Measurements from ENCODE around the gene EIF4A3. TPM values are rescaled to one million over a fixed set of nuclear protein-coding genes. Genes with fewer than 3 reads are reported as not detected.
"Not testable (repeated sequence)": the region's sequence is repeated elsewhere in the genome, so short reads cannot be mapped to it uniquely, and the experiment has no call there.

The EIF4A3 gene
- polyA plus RNA-seq, 6 donors from 2014 or later: 57.1 to 75.2 (median 64.0) TPM

GRCh38 chr17:80166446-80166845, 19.5 kb upstream of the EIF4A3 start:
- H3K36me3 Mint-ChIP-seq: peaks cover 0 to 4% of the 10 kb centered on the region in 2 donors
- no peaks in the 10 kb centered on the region for H3K4me1 Mint-ChIP-seq
- ATAC-seq (ENCODE audit: low read depth in 2 of 2): no peak
- H3K9me3 Mint-ChIP-seq: peaks cover 0 to 5% (median 0%) of the 10 kb centered on the region in 7 donors
- H3K27ac Mint-ChIP-seq: no peak overlapping the region
- DNase-seq: no peak
- no peak overlapping the region for H3K4me3 Mint-ChIP-seq
- H3K27me3 Mint-ChIP-seq: peaks cover 0 to 14% (median 0%) of the 10 kb centered on the region in 3 donors

- ATAC-seq (ENCODE audit: low read depth in 2 of 2): no peak
- H3K36me3 Mint-ChIP-seq: peaks cover 0 to 4% of the 10 kb centered on the region in 2 donors
- H3K4me3 Mint-ChIP-seq: no peak overlapping the region
- H3K27ac Mint-ChIP-seq: no peak overlapping the region
- H3K27me3 Mint-ChIP-seq: peaks cover 0 to 21% (median 10%) of the 10 kb centered on the region in 3 donors
- H3K4me1 Mint-ChIP-seq: peaks cover 0 to 4% (median 4%) of the 10 kb centered on the region in 3 donors
- DNase-seq: no peak
- peaks cover 0 to 5% (median 0%) of the 10 kb centered on the region in 7 donors for H3K9me3 Mint-ChIP-seq
Measured at GRCh38 chr17:80164185-80164584, 17.3 kb upstream of the EIF4A3 start.

GRCh38 chr17:80163336-80163735, 16.4 kb upstream of the EIF4A3 start:
- H3K27ac Mint-ChIP-seq: peak overlapping the region in 1 of 6 donors; percentile 72
- H3K4me1 Mint-ChIP-seq: peaks cover 0 to 4% (median 4%) of the 10 kb centered on the region in 3 donors
- DNase-seq: no peak
- no peaks in the 10 kb centered on the region for H3K36me3 Mint-ChIP-seq
- peaks cover 0 to 15% (median 10%) of the 10 kb centered on the region in 3 donors for H3K27me3 Mint-ChIP-seq
- no peak for ATAC-seq (ENCODE audit: low read depth in 2 of 2)
- no peaks in the 10 kb centered on the region for H3K9me3 Mint-ChIP-seq
- no peak overlapping the region for H3K4me3 Mint-ChIP-seq

GRCh38 chr17:80160536-80160935, 13.6 kb upstream of the EIF4A3 start:
- Mint-ChIP-seq H3K27ac (peak overlapping the region in 1 of 6 donors; percentile 31), H3K9me3 (peaks cover 0 to 14% (median 5%) of the 10 kb centered on the region in 7 donors), H3K4me1 (peaks cover 0 to 4% (median 4%) of the 10 kb centered on the region in 3 donors), H3K36me3 (peaks cover 0 to 7% of the 10 kb centered on the region in 2 donors), H3K27me3 (peaks cover 0 to 15% (median 10%) of the 10 kb centered on the region in 3 donors), H3K4me3 (peak overlapping the region in 1 of 8 donors; percentile 7)
- peak in 1 of 2 donors; percentile 14 for ATAC-seq (ENCODE audit: low read depth in 2 of 2)
- no peak for DNase-seq

- H3K4me3 Mint-ChIP-seq: no peak overlapping the region
- H3K9me3 Mint-ChIP-seq: peaks cover 0 to 21% (median 5%) of the 10 kb centered on the region in 7 donors
- H3K36me3 Mint-ChIP-seq: peaks cover 0 to 7% of the 10 kb centered on the region in 2 donors
- ATAC-seq (ENCODE audit: low read depth in 2 of 2) (no peak), DNase-seq (no peak)
- H3K27me3 Mint-ChIP-seq: peaks cover 0 to 10% (median 10%) of the 10 kb centered on the region in 3 donors
- no peak overlapping the region for H3K27ac Mint-ChIP-seq
- peaks cover 0 to 4% (median 4%) of the 10 kb centered on the region in 3 donors for H3K4me1 Mint-ChIP-seq
Measured at GRCh38 chr17:80158846-80159245, 11.9 kb upstream of the EIF4A3 start.

- not testable (repeated sequence) for H3K27me3 Mint-ChIP-seq
Measured at GRCh38 chr17:80155600-80155999, 8.7 kb upstream of the EIF4A3 start.

GRCh38 chr17:80154166-80154565, 7.2 kb upstream of the EIF4A3 start:
- H3K27ac Mint-ChIP-seq: no peak overlapping the region
- ATAC-seq (ENCODE audit: low read depth in 2 of 2) (no peak), DNase-seq (no peak)
- H3K4me1 Mint-ChIP-seq: peaks cover 0 to 19% (median 0%) of the 10 kb centered on the region in 3 donors
- H3K4me3 Mint-ChIP-seq: no peak overlapping the region
- H3K27me3 Mint-ChIP-seq: peaks cover 0 to under 1% (median 0%) of the 10 kb centered on the region in 3 donors
- peaks cover 0 to 7% of the 10 kb centered on the region in 2 donors for H3K36me3 Mint-ChIP-seq
- H3K9me3 Mint-ChIP-seq: peaks cover 0 to 21% (median 5%) of the 10 kb centered on the region in 7 donors

More at GRCh38 chr17:80155600-80155999, 8.7 kb upstream of the EIF4A3 start:
- H3K36me3 Mint-ChIP-seq; ATAC-seq (ENCODE audit: low read depth in 2 of 2); H3K4me3 Mint-ChIP-seq; DNase-seq: not testable (repeated sequence)
- H3K27ac Mint-ChIP-seq: peak overlapping the region in 1 of 6 donors; percentile 60
- peaks cover 0 to 21% (median 5%) of the 10 kb centered on the region in 7 donors for H3K9me3 Mint-ChIP-seq
- H3K4me1 Mint-ChIP-seq: peaks cover 0 to 16% (median 2%) of the 10 kb centered on the region in 3 donors

- DNase-seq: no peak
- peaks cover 7 to 31% (median 10%) of the 10 kb centered on the region in 3 donors for H3K4me1 Mint-ChIP-seq
- H3K4me3 Mint-ChIP-seq: no peak overlapping the region
- H3K36me3 Mint-ChIP-seq: peaks cover 0 to 7% of the 10 kb centered on the region in 2 donors
- ATAC-seq (ENCODE audit: low read depth in 2 of 2): no peak
- H3K27ac Mint-ChIP-seq: peak overlapping the region in 4 of 6 donors; percentile 60 to 81 (median 76)
- peaks cover 0 to 21% (median 5%) of the 10 kb centered on the region in 7 donors for H3K9me3 Mint-ChIP-seq
- no peaks in the 10 kb centered on the region for H3K27me3 Mint-ChIP-seq
Measured at GRCh38 chr17:80153004-80153403, 6.1 kb upstream of the EIF4A3 start.

GRCh38 chr17:80152081-80152702, 5.3 kb upstream of the EIF4A3 start:
- DNase-seq (no peak), ATAC-seq (ENCODE audit: low read depth in 2 of 2) (no peak)
- H3K27ac Mint-ChIP-seq: peak overlapping the region in 3 of 6 donors; percentile 37 to 79 (median 74)
- H3K36me3 Mint-ChIP-seq: peaks cover 0 to 7% of the 10 kb centered on the region in 2 donors
- H3K4me3 Mint-ChIP-seq: peak overlapping the region in 1 of 8 donors; percentile 70
- H3K27me3 Mint-ChIP-seq: no peaks in the 10 kb centered on the region
- H3K9me3 Mint-ChIP-seq: peaks cover 0 to 20% (median 5%) of the 10 kb centered on the region in 7 donors
- peaks cover 9 to 34% (median 11%) of the 10 kb centered on the region in 3 donors for H3K4me1 Mint-ChIP-seq

- Mint-ChIP-seq H3K27ac (no peak overlapping the region), H3K4me3 (peak overlapping the region in 1 of 8 donors; percentile 52), H3K9me3 (peaks cover 0 to 14% (median 5%) of the 10 kb centered on the region in 7 donors), H3K4me1 (peaks cover 11 to 34% (median 12%) of the 10 kb centered on the region in 3 donors), H3K27me3 (no peaks in the 10 kb centered on the region), H3K36me3 (peaks cover 0 to 7% of the 10 kb centered on the region in 2 donors)
- DNase-seq (no peak), ATAC-seq (ENCODE audit: low read depth in 2 of 2) (no peak)
Measured at GRCh38 chr17:80151333-80151732, 4.4 kb upstream of the EIF4A3 start.

GRCh38 chr17:80146121-80147034, 550 bp downstream of the EIF4A3 start:
- H3K36me3 Mint-ChIP-seq: no peaks in the 10 kb centered on the region
- no peaks in the 10 kb centered on the region for H3K27me3 Mint-ChIP-seq
- peaks cover 25 to 38% (median 26%) of the 10 kb centered on the region in 3 donors for H3K4me1 Mint-ChIP-seq
- DNase-seq (peak; percentile 25), ATAC-seq (ENCODE audit: low read depth in 2 of 2) (no peak)
- peak overlapping the region; percentile 94 to 99 (median 98) for H3K4me3 Mint-ChIP-seq
- peak overlapping the region; percentile 81 to 99 (median 97) for H3K27ac Mint-ChIP-seq
- no peaks in the 10 kb centered on the region for H3K9me3 Mint-ChIP-seq

- Mint-ChIP-seq H3K4me3 (peak overlapping the region; percentile 82 to 99 (median 94)), H3K9me3 (no peaks in the 10 kb centered on the region), H3K4me1 (peaks cover 25 to 38% (median 26%) of the 10 kb centered on the region in 3 donors), H3K27ac (peak overlapping the region; percentile 25 to 96 (median 82)), H3K27me3 (no peaks in the 10 kb centered on the region), H3K36me3 (no peaks in the 10 kb centered on the region)
- DNase-seq (no peak), ATAC-seq (ENCODE audit: low read depth in 2 of 2) (no peak)
Measured at GRCh38 chr17:80145076-80146075, 1.6 kb downstream of the EIF4A3 start.
